GM21619 (cell line): ENCODE results near the gene CSTF3.
"Not testable (repeated sequence)": the region's sequence is repeated elsewhere in the genome, so short reads cannot be mapped to it uniquely, and the experiment has no call there.

Source experiments
- ATAC-seq: cut with Tn5 transposase; IDR thresholded peaks from one replicate; pipeline ENCODE4 v1.9.1; 2021; ENCODE audit not compliant: unreplicated experiment

CSTF3 gene

DNA sequence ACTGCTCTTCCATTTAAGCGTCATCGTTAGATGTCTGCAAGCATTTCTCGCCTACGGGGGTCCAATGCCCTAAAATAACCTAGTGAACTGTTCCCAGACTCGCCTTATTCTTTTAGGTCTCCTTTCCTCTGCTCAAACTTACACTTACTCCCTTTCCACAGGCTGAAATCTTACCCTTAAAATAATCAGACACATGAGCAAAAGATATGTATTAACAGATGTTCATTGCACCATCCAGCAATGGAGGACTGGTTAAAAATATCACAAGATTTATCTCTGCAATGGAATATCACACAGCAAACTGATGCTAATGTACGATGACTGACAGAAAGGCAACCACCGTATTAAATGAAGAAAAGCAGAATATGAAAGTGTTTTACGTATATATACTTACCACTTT lies 1.6 kb upstream of the CSTF3 start:
- no peak for ATAC-seq

DNA sequence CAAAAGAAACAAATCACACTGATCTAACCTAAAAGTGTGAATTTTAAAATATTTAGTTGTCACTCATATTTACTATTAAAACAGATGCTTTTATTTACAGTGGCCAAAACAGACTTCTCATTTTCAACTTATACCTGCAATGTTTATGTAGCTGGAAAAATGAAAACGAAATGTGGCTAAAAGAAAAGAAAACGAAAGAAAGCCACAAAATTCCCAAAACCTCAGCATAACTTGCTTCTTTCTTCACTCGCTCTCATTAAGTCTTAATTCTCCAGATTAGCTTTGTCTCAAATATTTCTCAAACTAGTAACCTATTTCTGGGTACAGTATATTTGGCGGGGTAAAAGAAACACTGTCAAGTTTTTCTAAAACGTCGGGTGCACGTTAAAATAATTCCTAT lies 693 bp downstream of the CSTF3 start:
- no peak for ATAC-seq

DNA sequence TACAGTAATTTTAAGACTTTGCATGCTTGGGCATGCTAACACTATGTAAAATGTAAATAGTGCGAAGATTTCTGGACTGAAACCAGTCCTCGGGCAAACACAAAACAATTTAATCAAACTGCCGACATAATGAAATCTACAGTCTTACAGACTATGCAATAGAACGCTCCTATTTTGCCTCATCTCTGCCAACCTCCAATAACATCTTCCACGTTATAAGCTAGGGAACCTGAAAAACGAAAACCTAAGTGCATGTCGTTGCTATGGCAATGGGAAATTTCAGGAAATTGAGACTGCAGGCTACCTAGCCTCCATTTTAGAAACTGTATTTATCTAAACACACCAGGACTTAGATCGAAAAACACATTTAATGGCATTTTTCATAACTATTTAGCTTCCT lies 1.1 kb downstream of the CSTF3 start:
- ATAC-seq: no peak

DNA sequence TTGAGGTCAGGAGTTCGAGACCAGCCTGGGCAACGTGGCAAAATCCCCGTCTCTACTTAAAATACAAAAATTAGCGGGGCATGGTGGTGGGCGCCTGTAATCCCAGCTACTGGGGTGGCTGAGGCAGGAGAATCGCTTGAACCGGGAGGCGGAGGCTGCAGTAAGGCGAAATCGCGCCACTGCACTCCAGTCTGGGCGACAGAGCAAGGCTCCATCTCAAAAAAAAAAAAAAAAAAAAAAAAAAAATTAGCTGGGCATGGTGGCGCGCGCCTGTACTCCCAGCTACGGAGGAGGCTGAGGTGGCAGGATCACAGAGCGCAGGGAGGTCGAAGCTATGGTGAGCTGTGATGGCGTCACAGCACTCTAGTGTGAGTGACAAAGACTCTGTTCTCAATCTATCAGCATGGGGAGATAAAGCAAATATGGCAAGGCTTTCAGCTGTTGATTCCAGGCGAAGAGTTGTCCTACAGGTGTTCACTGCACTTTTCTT lies 1.9 kb downstream of the CSTF3 start:
- not testable (repeated sequence) for ATAC-seq

DNA sequence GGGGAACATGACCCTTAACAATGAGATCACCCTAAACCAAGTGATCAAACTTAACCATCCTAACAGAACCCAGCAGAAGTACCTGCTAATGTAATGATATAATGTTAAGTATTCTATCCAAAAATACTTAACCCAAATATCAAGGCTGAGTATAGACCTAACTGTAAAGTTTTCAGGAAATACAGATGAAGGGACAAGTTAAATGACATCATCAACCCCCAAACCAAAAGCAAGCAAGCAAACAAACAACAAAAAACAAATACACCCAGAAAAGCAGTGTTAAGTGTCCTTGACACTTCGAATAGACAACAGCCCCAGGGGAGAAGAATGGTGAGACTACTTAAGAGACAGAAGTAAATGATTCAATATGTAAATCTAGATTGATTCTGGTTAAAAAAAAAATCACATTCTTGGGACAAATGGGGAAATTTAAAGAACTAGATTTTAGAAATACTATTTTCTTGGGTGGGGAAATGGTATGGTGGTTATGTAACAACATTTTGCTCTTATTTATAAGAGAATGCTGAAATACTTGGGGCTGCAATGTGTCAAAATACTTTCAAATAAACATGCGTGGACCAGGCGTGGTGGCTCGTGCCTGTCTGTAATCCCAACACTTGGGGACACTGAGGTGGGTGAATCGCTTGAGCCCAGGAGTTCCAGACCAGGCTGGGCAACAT lies 2.5 kb downstream of the CSTF3 start:
- no peak for ATAC-seq

DNA sequence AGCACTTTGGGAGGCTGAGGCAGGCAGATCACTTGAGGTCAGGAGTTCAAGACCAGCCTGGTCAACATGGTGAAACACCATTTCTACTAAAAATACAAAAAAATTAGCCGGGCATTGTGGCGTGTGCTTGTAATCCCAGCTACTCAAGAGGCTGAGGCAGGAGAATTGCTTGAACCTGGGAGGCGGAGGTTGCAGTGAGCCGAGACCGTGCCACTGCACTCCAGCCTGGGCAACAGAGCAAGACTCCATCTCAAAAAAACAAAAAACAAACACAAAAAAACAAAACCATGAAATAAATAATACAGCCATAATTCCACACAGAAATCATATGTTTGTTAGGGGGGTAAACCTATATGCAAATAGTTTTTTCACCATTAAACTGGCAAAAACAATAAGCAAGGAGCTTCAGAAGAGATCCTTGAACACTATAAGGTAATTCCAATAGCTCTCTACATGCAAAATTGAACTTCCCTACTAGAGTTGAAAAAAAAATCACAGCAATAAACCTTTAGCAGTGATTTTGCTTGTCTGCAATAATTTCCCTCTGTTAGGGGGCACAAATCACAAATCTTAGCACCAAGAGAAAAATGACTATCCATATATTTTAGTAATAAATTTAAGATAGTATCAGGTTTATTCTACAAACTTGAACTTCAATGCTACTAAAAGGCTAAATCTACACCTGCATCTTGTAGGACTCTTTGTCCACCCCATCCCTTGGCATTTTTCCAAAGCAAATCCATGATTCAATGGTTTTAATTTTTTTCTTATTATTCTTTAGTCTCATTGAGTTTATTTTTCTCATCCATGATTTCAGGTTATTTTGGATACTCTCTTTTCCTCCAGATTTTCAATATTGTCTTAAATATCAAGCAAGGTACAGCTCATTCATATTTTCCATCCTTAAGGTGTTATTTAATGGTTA lies 3.9 kb downstream of the CSTF3 start:
- ATAC-seq: no peak

DNA sequence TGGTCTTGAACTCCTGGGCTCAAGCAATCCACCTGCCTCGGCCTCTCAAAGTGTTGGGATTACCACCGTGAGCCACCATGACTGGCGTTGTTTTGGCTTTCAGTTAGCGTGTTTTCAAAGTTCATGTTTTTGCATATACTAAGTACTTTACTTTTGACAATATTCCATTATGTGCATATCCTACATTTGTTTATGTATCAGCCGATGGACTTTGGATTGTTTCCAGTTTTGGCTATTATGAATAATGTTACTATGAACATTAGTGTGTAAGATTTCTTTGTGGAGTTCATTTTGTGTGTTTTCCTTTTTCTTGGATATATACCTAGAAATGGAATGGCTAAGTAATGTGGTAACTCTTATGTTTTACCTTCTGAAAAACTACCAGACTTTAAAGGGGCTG lies 9.9 kb downstream of the CSTF3 start:
- ATAC-seq: no peak

DNA sequence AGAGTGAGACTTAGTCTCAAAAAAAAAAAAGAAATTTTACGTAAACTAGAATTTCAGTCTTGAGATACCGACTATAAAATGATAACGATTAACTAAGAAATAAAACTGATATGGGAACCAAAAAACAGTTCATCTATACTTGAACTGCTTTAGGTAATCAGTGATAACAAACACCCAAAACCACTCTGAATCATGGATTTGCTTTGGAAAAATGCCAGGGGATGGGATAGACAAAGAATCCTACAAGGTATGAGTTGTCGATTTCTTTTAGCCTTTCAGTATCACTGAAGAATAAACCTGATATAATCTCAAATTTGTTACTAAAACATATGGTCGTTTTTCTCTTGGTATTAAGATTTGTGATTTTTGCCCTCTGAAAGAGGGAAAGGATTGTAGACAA lies 13.7 kb downstream of the CSTF3 start:
- no peak for ATAC-seq

DNA sequence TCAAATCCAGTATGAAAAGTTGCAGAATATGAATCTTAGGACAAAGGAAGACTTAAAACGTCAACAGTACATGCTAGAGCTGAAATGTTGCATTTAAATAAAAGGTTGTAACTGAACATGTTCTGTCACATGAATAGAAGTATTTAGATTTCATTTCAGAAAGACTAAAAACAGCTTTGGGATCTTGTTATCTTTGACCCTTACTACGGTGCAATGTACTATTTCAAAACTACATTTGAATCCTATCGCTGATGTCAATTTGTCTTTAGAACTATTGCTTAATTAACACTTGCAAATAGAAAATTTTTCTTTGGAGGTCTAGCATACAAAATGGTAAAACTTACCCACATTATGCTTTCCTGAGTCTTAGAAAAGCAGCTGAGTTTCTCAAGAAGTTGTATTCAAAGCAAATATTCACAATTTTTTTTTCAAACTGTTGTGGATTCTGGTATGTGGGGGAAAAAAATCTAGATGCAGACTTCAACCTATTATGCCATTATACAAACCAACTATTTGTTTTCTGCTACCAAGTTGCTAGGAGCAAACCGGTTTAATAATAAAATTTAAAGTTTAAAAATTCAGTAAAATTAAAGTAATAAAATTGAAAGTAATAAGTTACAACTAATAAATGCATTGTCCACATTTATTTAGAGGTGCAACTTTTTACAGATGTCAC lies 25.4 kb downstream of the CSTF3 start:
- ATAC-seq: no peak

DNA sequence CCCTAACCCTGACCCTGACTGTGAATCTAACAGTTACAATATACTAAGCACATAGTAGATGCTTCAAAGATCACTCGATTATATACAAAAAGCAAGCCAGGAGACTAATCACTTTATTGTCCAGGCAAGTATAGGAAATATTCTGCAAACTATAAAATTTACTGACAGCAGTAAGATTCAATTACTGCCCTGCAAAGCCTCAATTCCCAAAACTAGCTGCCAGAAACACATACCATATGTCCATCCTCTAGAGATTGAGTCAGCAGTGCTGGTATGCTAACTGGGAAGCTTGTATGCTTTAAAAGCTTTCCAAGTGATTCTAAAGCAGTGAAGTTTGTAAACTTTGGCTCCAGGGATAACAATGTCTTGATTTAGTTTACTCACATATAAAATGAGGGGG lies 26.1 kb downstream of the CSTF3 start:
- no peak for ATAC-seq

DNA sequence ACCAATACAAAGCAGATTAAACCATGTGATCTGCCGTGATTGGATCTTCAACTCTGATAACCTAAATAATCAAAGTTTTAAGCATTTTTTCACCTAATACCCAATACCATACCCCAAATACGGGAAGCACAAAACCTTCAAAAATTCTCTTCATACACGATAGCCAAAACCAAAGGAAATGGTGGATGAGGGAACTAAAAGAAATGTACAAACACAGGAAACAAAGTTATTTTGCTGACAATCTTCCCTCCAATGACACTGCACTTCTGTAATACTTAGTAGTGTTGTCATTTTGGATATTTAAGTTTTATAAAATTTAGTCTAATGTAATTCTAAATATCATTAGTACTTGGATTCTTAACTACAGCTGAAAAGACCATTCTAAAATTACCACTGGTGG lies 27.0 kb downstream of the CSTF3 start:
- no peak for ATAC-seq

DNA sequence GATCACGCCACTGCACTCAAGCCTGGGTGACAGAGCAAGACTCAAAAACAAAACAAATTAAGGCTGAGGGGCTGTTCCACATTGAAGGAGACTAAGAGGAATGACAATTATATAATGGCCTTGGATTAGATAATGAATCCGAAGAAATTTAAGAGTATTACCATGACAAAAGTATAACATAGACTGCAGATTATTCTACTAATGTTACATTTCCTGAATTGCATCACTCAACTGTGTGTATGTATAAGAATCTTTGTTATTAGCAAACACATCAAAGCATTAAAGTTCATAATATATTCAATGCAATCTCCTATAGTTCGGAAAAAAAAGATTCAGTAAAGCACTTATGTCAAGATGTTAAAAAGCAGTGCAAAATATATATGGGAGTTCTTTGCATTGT lies 27.5 kb downstream of the CSTF3 start:
- no peak for ATAC-seq

DNA sequence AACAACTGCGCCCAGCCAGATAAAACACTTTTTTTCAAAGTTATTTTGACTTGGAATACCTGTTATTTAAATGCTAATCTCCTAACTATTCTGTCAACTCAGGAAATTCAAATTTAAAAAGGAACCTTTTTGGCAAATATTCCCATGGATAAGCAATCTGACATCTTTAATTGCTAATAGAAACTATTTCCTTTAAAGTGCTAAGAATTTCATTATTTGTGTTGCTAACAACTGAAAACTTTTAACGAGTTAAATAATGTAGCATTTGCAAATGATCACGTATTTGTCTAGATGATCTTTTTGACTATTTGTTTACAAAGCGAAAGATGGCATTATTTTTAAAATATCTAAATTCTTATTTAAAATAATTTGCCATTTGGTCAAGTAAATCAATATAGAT lies 28.8 kb downstream of the CSTF3 start:
- no peak for ATAC-seq

DNA sequence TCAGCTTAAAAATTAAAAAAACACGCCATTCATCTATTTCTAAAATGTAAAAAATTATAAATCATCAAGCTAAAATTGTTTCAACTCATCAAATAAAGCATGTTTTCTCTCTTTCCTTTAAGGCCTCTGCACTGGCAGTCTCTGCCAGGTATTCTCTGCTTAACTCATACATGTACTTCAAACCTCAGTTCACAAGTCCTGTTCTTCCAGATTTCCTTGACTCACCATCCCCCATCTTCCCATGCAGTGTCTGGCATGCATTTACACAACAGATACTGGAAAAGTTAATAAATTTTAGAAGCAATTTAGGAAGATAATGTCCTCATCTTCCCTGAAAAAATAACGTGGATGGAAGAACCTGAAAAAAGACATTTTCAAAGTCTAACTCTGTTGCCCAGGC lies 32.5 kb downstream of the CSTF3 start:
- ATAC-seq: no peak

DNA sequence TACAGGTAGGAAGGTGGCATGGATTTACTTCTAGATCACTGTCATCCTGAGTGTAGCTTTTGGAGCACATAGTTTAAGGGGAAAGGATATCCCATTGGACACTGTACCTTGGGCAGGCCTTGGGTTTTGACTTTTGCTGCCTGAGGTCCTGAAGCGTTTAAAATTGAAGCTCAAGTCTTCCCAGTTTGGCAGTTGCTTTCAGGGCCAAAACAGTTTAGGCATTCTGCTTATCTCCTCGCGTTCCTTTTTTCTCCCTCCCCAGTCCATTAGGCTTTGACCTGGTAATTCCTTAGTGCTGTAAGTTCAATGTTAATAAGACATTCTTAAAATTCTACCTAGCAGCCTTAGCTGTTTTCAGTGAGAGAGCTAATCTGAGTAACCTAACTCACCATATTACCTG lies 35.7 kb downstream of the CSTF3 start:
- no peak for ATAC-seq

DNA sequence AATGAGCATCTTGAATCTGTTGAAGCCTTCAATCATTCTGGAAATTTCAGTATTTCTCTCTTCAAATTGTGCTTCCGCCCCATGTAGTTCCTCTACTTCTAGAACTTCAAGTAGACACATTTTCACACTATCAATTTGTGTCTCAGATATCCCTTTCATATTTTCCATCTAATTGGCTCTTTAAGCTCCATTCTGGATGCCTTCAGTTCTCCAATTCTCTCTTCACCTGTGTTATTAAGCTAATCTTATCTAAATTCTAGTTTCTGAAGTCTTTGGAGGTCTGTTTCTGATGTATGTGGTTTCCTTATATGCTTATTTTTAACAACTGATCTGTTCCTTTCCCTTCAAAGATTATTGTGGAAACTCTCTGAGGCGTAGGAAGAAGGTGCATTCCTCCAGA lies 36.3 kb downstream of the CSTF3 start:
- ATAC-seq: no peak

DNA sequence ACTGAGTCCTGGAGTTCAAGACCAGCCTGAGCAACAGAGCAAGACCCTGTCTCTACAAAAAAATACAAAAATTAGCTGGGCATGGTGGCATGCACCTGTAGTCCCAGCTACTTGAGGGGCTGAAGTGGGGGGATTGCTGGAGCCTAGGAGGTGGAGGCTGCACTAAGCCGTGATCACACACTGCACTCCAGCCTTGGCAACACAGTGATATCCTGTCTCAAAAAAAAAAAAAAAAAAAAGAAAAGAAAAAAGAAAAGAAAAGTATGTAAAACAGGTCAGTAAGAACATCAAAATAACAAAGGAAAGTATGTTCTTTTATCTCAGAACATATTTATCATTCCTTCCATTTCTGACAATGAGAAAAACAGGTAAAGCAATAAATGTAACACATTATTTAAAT lies 38.6 kb downstream of the CSTF3 start:
- ATAC-seq: not testable (repeated sequence)

DNA sequence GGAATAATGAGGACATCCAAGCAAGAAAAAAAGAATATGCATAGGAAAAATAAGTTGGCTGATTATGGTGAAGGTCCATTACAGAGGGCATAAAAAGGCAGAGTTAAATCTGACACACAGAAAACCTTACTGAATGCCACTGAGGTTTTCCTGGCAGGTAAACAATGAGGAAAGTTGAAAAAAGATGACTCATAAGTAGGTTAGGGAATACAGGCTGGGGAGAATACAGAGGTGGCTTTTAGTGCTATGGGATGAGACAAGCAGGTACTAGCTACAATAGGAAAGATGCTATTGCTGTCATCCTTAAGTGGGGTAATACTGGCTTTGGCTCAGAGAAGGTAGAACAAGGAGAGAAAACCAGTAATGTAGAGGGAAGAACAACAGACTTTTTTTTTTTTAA lies 44.7 kb downstream of the CSTF3 start:
- no peak for ATAC-seq

DNA sequence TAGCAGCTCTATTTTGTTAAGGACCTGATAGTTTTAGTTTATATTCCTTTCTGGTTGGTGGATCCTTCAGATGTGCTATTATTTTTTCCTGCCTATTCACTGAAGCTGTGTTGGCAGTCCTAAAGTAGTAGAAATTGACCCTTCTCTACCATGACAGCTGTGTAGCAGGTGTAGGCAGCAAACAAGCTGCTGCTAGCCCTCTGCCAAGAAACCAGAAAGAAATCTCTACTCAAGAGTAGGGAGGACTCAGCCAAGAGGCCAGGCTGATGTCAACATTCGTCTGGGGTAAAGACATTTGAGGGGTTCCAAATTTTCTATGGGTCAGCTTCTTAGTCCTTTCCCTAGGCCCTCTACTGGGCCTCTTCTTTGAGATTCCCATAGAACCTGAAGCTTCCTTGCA lies 51.2 kb downstream of the CSTF3 start:
- no peak for ATAC-seq

DNA sequence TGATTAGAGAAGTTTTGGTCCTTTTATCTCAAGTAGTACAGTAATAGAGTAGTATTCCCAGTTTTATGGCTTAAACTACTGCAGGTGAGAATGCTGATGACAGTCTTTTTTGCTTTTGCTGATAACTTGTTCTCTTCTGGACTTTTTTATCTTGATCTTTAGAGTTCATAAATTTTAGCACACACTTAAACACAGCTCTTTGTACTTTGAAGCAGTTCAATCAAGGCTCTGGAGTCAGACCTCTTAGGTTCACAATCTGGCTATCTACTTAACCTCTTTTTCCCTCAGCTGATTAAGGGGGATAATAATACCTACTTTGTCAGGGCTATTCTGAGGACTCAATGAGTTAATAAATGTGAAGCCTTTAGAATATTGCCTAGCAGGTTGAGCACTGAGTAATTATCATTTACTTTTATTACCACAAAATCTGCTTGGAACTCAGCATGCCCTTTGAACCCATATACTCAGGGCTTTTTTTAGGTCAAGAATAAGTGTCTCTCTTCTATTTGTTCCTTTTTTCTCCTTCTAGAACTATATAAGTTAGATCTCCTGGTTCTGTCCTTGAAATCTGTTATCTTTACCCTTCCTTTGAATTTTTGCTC lies 51.9 kb downstream of the CSTF3 start:
- ATAC-seq: no peak

DNA sequence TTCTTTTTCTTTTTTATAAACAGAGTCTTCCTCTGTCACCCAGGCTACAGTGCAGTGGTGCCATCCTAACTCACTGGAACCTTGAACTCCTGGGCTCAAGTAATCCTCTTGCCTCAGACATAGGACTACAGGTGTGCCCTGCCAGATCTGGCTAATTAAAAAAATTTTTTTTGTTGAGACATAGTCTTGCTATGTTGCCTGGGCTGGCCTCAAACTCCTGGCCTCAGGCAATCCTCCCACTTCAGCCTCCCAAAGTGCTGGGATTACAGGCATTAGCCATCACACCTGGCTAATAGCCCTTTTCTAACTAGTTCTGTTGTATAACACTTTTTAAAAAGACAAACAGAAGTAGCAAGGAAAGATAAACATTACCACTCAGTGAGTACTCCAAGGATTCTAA lies 57.4 kb downstream of the CSTF3 start:
- no peak for ATAC-seq
